ENCODE measurements around the gene VSIG10L.
A peak's percentile ranks its signal among the peaks of the same experiment; 100 is the strongest.

Gene VSIG10L

DNA sequence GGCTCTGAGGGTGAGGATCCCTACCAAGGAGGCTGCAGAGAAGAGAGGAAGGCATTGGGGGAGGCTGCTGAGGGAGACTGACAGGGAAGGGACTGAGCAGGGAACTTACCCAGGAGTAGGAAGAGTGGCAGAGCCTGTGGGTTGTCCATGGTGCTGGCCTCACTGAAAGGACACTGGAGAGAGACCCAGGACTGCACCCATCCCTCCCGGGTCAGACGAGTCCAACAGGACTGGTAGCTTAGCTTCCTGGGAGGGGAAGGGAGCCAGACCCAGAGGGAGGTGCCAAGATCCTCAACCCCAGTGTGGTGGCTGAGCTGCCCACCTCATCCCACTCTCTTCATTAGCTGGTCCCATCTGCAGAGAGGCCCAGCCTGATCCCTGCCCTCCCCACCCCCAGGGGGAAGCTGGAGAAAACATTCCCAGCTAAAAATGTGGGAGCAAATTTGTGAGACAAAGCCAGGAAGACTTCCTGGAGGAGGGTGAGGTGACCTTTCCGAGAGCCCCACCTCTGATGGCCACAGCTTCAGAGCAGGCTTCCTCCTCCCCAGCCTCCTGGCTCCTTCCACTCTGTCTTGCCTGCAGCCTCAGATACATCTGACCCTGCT, at the start of gene VSIG10L:
Gene VSIG10L, minus strand, starts transcription at position 164 of the 605 bp plus-strand sequence. Its CDS starts 15 bp downstream, at position 149.
- DNase-seq (ENCODE audit: low spot score), result no peak

DNA sequence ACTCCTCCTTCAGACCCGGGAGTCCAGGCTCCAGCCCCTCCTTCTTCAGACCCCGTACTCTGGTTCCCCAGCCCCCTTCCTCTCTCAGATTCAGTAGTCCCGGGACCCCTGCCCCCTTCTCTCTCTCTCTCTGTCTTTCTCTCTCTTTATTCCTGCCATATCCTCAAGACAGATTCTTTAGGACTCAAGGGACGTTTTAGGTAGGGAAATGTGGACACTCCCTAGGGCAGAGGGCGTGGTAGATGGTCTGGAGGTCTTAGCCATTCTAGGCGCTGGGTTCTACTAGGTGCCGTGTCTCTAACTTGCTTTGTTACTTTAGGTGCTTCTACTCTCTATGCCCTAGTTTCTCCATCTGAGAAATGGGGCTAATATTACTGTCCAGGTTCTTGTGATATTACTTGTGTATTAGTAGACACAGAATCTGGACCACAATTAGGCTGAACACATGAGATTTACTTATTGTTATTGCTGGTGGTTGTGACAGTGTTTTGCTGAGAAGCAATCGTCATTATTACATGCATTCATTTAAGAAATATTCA, 49.2 kb upstream of the VSIG10L start:
- DNase-seq (ENCODE audit: low spot score), result no peak

GRCh38 chr19:51389143-51389542, 47.2 kb upstream of the VSIG10L start:
- peak; percentile 42 for DNase-seq (ENCODE audit: low spot score)

- no peak for DNase-seq (ENCODE audit: low spot score)
These were observed 46.0 kb upstream of the VSIG10L start, which contains the start of gene LIM2 for GRCh38 chr19:51387924-51388389. Gene LIM2, minus strand, starts transcription at chr19:51387974. Its CDS starts 531 bp downstream, at chr19:51387443.

GRCh38 chr19:51386882-51387520, 45.1 kb upstream of the VSIG10L start:
- DNase-seq (ENCODE audit: low spot score), result no peak

DNA sequence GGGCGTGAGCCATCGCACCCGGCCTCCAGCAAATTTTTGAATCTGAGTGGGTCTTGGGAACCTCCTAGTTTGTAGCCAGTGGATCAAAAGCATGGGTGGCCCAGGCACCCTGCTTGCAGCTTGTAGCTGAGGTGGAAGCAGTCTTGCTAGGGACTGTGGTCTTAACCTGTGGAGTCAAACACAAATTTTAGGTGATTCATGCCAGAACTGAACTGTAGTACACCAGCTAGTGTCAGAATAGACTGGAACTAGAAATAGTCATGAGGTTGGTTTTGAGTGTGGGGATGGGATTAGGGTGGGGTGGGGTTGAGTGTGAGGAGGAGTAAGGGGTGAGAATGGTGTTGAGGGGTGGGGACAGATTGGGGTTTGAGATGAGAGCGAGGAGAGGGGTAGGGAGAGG, 40.1 kb upstream of the VSIG10L start:
- DNase-seq (ENCODE audit: low spot score), result no peak

DNA sequence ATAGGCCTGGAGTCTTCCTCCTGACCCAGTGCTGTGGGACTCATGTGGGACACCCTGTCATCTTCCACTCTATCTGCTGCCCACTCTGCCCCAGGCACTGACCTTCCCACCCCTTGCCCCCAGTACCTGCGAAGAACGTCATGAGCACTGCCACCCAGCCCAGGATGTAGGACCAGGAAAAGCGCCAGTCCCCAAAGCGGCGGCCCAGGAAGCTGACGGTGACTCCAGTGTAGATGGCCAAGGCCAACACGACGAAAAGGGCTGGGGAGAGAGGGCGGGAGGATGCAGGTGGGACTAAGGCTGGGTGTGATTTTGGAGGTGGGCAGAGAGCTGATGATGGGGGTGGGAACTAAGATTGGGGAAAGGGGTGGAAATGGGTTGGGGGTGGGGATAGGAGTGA, 38.4 kb upstream of the VSIG10L start:
- DNase-seq (ENCODE audit: low spot score), result no peak

DNA sequence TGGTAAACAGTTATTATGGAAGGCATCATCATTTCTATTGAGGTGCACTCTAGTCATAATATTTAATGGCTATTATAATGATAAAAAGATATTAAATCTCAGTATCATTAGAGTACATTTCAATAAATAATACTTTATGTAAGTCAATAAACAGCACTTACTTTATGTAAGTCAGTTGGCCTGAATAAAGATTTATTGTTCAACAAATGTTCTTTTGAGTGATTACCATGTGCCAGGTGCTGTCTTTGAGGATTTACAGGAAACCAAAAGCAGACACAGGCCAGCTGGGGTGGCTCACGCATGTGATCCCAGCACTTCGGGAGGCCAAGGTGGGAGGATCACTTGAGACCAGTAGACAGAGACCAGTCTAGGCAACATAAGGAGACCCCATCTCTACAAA, 35.5 kb upstream of the VSIG10L start:
- DNase-seq (ENCODE audit: low spot score), result no peak

GRCh38 chr19:51375504-51376221, 33.7 kb upstream of the VSIG10L start:
- no peak for DNase-seq (ENCODE audit: low spot score)

- DNase-seq (ENCODE audit: low spot score), result no peak
These were observed 30.9 kb upstream of the VSIG10L start, which contains the start of gene NKG7 for GRCh38 chr19:51372649-51373504. Gene NKG7, minus strand, starts transcription at chr19:51372654. Its CDS starts 119 bp downstream, at chr19:51372535.

- no peak for DNase-seq (ENCODE audit: low spot score)
These were observed 30.2 kb upstream of the VSIG10L start for GRCh38 chr19:51372021-51372648.

- DNase-seq (ENCODE audit: low spot score), result no peak
These were observed 29.3 kb upstream of the VSIG10L start for GRCh38 chr19:51371186-51371690.

GRCh38 chr19:51370230-51370629, 28.3 kb upstream of the VSIG10L start:
- DNase-seq (ENCODE audit: low spot score), result no peak

DNA sequence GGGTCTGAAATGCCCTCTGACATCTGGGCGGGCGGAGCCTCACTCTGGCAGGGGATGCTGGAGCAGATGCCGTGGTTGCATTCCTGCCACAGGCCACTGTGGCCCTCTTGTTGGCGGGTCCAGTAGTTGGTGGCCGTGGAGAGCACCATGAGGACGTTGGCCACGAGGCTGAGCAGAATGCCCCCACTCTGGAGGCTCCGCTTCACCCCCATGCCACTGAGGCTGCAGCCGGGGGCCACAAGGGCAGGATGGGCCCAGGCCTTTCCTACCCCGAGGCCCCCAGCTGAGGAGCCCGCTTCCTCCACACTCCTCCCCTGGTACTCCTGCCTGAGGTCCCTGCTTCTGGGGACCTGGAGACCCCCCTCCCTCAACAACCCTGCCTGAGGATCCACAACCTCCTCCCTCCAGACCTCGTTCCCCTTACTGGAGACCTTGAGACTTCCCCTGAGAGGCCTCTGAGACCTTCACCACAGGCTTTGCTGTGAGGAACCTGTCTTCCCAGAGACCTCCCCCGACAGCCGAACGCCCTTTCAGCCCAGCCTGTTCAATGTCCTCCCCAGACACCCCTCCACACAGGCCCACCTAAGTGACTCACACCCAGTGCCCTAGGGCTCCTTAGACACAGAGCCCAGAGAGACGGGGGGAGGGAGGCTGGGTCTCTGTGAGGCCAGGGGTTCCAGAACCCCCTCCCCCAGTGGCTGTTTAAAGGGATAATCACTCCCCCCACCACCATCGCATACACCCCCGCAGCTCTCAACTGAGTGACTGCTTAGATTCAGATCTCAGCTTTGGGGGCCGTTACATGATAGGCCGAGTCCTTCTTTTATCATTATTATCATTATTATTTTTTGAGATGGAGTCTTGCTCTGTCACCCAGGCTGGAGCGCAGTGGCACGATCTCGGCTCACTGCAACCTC, 26.7 kb upstream of the VSIG10L start, which contains the start of gene CLDND2:
Gene CLDND2, minus strand, starts transcription at position 638 of the 917 bp plus-strand sequence. Its CDS starts 426 bp downstream, at position 212.
- DNase-seq (ENCODE audit: low spot score), result no peak

DNA sequence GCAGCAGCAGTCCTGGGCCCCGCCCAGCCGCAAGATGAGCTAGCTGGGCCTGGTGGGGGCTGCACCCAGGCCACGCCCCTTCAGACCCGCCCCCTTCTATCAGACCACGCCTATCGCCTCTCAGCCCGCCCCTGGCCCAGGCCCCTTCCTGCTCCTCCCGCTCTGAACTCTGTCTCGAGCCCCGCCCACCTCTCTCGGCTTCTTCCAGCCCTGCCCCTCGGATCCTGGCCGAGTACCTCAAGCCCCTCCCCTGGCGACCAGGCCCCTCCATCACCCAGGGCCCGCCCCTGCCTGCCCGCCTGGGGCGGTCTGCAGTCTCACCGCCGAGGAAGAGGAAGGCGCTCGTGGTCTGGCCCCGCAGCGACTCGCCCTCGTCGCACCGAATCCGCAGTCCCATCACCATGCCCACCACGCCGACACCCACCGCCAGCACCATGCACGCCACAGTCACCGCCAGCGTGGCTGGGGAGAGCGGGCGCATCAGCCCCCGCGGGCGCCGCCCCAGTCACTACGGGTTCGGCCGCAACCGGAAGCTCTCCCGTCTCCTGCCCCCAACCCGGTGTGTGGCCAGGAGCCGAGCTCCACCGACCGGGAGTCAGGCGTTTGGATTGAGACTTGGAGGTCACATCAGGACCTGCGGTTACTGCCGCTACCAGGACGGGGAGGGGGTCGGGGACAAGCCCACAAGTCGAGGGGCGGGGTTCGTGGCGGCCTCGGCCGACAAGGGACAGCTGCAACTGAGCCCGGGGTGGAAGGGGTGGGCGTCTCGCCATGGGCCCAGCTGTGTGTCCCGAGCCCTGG, 25.8 kb upstream of the VSIG10L start:
- DNase-seq (ENCODE audit: low spot score), result peak; percentile 88

DNA sequence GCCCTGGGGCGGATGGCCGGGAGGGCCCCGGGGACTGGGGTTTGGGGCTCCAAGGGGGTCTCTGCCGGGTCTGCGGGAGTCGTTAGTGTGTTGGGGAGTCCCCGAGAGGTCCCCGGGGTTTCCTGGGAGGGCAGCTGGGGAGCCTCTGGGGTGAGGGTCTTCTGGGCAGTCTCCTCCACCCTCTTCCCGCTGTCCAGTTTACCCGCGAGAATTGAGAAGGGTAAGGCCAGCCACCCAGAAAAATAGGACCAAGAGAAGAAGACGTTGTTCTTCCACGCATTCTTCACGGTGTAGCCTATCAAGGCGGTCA, 25.3 kb upstream of the VSIG10L start:
- DNase-seq (ENCODE audit: low spot score), result no peak

DNA sequence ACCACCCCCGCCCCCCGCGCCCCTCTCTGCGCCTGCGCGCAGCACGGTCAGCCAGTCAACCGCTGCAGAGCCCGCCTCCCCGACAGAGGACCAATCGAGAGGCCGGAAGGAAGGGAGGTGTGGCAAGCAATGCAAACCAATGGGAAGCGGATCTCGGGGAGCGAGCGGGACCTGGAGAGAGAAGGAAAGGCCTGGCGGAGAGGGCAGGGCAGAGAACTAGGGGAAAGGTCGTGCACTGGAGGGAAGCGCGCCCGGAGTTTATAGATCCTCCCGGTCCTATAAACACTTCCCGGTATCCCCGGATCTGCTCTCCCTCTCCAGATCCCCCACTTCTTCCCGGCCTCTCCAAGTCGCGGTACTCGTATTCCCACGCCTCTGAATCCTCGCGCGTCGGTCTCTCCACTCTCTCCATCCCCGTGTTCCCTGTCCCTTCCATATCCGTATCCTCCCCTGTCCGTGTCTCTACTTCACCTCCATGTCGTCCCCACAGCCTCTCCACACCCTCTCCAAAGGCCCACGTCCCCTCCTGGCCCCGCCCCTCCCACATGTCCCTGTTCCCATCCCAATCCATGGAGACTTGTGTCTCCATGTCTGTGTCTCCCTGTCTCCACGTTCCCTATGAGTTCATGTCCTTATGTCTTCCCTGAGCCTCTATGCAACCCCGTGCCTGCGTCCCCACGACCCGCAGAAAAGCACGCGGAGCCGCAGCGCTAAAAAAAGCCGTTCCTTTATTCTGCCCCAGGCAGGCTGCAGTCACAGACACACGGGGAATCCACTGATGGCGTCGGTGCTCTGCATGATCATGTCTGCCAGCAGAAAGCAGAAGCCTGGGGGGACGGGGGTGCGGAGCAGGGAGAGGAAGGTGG, 24.7 kb upstream of the VSIG10L start:
- DNase-seq (ENCODE audit: low spot score), result peak; percentile 93

DNA sequence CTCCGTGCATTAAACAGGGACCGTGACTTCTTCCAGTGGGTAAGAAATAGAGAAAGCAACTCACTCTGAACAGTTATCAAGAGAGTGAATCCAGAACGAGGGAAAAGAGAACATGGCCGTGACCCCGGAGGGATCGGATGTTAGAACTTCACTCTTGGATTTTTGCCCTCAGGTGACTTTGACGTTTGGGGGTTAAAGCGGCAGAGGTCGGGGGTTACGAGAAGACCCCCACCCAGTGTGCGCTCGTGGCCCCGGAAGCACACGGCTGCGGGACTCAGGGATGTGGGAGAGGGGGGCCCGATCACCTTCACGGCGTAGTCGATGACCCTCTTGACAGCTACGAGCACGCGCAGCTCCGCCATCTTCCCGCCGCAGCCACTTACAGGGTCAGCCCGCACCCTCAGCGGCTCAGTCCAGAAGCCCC, 24.0 kb upstream of the VSIG10L start, which contains the start of gene ETFB:
Gene ETFB, minus strand, starts transcription at position 424 of the 424 bp plus-strand sequence. Its CDS starts 62 bp downstream, at position 362.
- DNase-seq (ENCODE audit: low spot score), result no peak
